IMR-90 (cell line): ENCODE data around the gene TCF7L1.

Experiments
- CTCF ChIP-seq: conservative IDR thresholded peaks from 2 replicates; pipeline ENCODE4 v1.5.1; 2012; ENCODE audit warnings: mild to moderate bottlenecking, low read depth, low read length, improper control_type of control experiment
- POLR2A ChIP-seq: IDR thresholded peaks from 2 replicates; pipeline ENCODE4 v1.6.1; 2012; ENCODE audit warnings: mild to moderate bottlenecking, low read depth, low read length
- RAD21 ChIP-seq: IDR thresholded peaks from 2 replicates; pipeline ENCODE4 v1.6.1; 2012; ENCODE audit warnings: low read length, improper control_type of control experiment
- RCOR1 ChIP-seq: IDR thresholded peaks from 2 replicates; pipeline ENCODE4 v1.6.1; 2012; ENCODE audit warnings: mild to moderate bottlenecking, low read length, improper control_type of control experiment; ENCODE audit not compliant: insufficient replicate concordance

DNA sequence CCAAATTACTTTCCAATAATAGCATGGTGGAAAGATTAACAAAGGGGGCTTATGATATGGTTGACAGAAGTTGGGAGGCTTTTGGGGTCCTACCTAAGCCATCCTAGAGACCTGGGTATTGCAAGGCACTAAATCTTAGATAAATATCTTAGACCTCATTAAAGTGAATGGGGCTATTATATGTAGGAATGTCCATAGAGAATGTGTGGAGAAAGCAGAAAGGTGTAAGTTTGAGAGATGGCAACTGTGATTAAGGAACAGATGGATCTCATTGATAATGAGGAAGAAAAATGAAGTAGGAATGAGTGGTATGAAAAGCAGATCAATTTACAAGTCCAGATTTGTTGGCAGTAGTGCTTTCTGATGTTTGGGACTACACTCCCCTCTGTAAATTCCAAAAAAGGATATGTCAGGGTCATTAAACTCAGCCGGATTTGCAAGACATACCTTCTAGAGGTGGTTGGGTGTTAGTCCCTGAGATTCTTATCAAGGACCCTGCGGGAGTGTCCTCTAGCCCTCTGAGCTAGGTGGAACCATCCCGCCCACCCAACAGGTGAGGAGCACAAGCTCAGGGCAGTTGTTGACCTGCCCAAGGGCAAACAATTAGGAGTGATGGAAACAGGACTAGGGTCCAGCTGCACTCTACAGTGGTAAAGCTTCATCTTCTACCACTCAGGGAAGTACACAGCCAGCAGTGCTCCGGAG, 12.1 kb downstream of the TCF7L1 start:
- TF ChIP-seq CTCF (no peak), RAD21 (no peak), POLR2A (no peak), RCOR1 (no peak)
